Pancreas (tissue), 10 donors: ENCODE measurements around the gene WDR81. TPM values are rescaled to one million over a fixed set of nuclear protein-coding genes. Genes with fewer than 3 reads are reported as not detected.
A peak's percentile ranks its signal among the peaks of the same experiment; 100 is the strongest.

ENCODE experiments used
- ATAC-seq, 4 donors: fragments of 200-7000 bp; cut with Tn5 transposase; one replicate each; pipeline versions ENCODE4 v1.8.0 to v1.9.1; 2020; ENCODE audit warnings: mild to moderate bottlenecking in 4 of 4, moderate library complexity in 4 of 4
- DNase-seq, 6 donors: peaks; one replicate each; pipeline ENCODE4 v3.0.0-alpha.2; 2020
- FAIRE-seq: peaks from 2 replicates; lab custom pipeline; 2012; peaks lifted over from hg19 to GRCh38; lab: Jason Lieb, UNC
- H3K27ac ChIP-seq, 4 donors: fragments of 200-600 bp; sonication (generic); 1 replicate in 3 of 4; 2 replicates in 1 of 4; pipeline versions ENCODE4 v1.5.0 to v1.8.0; 2020
- H3K27me3 ChIP-seq, 4 donors: fragments of 200-600 bp; one replicate each; pipeline ENCODE4 v1.8.0; 2021
- H3K36me3 ChIP-seq, 3 donors: fragments of 200-600 bp; sonication (generic) in 1 of 3; one replicate each; pipeline versions ENCODE4 v1.5.0 to v1.8.0; 2020 to 2021
- H3K4me1 ChIP-seq, 3 donors: fragments of 200-600 bp; one replicate each; pipeline ENCODE4 v1.8.0; 2021
- H3K4me3 ChIP-seq, 4 donors: fragments of 200-600 bp; sonication (generic) in 2 of 4; one replicate each; pipeline versions ENCODE4 v1.5.0 to v1.8.0; 2020 to 2021
- H3K9me3 ChIP-seq, 4 donors: fragments of 200-600 bp; one replicate each; pipeline ENCODE4 v1.8.0; 2021
- WGBS, 2 donors: extraction: QIAGEN DNeasy Blood & Tissue Kit; methylation state at CpG; one replicate each; pipeline ENCODE4 v1.1.7; 2013; 5-methylcytosine and 5-hydroxymethylcytosine counted together
- intact Hi-C, 3 donors: fragments of 100-400 bp; cut with DNase I; formaldehyde crosslinking; loops; one replicate each; pipeline versions ENCODE4 v1.11.1 to v1.14.2; 2022
- polyA plus RNA-seq, 2 donors: library from polyadenylated mRNA; stranded (reverse); fragments of 200-250 nt; gene quantifications; one replicate each; pipeline ENCODE4 v1.2.3, GENCODE V29; 2013
- total RNA-seq, 6 donors: library from RNA; stranded (reverse); fragmentation: NEBNext Ultra II Directional in 4 of 6; extraction: Animal tissue kit (Norgen Biotek cat#: 25700) in 4 of 6; gene quantifications; one replicate each; pipeline versions ENCODE4 v1.2.1 to v1.2.4, GENCODE V29; 2021 to 2023
- TF ChIP-seq, protein P1 (sequence below), 4 donors: fragments of 200-600 bp; sonication (generic) in 3 of 4; IDR thresholded peaks; one replicate each; pipeline versions ENCODE4 v1.5.0 to v1.8.0; 2021; ENCODE audit warnings: antibody characterized with exemption in 4 of 4
- donor health status: healthy with polysubstance abuse.
- donor health status: DM: no; HTN: no; CAD: no; lungs with moderate emphysema.
- donor health status: DM: no; HTN: no; CAD: no.
- donor health status: control.
- donor health status: control.
- donor health status: Bipolar disorder and iron deficiency.
- donor health status: DM: yes; HTN: yes; CAD: no.
- donor health status: DM: no; HTN: no; CAD: no.
- donor health status: DM: no; HTN: no; CAD: no.
- donor health status: DM: yes; HTN: yes; CAD: no.

Gene WDR81
- total and polyA plus RNA-seq, 8 donors = 5.7 to 24.4 (median 9.4) TPM

DNA sequence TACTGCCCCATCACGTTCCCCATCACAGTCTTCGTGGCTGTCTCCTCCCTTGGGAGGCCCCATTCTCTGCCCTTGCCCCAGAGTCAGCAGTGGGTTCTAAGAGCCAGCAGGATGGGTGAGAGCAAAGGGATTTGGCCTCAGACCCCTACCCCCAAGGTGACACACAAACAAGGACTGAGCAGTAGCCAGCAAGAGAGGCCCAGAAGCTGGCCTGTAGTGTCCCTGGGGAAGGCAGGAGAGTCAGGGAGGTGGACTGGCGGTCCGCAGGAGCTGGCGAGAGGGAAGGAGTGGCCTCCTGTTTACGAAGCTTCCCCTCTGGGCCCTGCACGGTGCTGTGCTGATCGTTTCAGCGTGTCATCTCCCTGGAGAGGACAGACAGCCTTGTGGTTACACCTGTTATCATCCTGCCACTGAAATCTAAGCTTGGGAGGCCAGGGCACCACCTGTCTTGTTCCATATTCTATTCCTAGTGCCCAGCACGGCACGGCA lies 8.4 kb downstream of the WDR81 start:
- Histone ChIP-seq H3K27ac (no peak overlapping the region), H3K27me3 (no peaks in the 10 kb centered on the region), H3K4me3 (no peak overlapping the region), H3K4me1 (peaks cover 0 to 6% (median 0%) of the 10 kb centered on the region in 3 donors), H3K36me3 (peaks cover 0 to 6% (median 0%) of the 10 kb centered on the region in 3 donors), H3K9me3 (no peaks in the 10 kb centered on the region)
- intact Hi-C loops = no loop called here
- DNase-seq (no peak), ATAC-seq (no peak), FAIRE-seq (no peak)
- WGBS, 2 donors = 82 to 89% methylated on average over 11 of the region's 11 CpGs
- TF ChIP-seq, protein P1, sequence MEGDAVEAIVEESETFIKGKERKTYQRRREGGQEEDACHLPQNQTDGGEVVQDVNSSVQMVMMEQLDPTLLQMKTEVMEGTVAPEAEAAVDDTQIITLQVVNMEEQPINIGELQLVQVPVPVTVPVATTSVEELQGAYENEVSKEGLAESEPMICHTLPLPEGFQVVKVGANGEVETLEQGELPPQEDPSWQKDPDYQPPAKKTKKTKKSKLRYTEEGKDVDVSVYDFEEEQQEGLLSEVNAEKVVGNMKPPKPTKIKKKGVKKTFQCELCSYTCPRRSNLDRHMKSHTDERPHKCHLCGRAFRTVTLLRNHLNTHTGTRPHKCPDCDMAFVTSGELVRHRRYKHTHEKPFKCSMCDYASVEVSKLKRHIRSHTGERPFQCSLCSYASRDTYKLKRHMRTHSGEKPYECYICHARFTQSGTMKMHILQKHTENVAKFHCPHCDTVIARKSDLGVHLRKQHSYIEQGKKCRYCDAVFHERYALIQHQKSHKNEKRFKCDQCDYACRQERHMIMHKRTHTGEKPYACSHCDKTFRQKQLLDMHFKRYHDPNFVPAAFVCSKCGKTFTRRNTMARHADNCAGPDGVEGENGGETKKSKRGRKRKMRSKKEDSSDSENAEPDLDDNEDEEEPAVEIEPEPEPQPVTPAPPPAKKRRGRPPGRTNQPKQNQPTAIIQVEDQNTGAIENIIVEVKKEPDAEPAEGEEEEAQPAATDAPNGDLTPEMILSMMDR (IDR thresholded peaks at IDR 0.05) = no peak

DNA sequence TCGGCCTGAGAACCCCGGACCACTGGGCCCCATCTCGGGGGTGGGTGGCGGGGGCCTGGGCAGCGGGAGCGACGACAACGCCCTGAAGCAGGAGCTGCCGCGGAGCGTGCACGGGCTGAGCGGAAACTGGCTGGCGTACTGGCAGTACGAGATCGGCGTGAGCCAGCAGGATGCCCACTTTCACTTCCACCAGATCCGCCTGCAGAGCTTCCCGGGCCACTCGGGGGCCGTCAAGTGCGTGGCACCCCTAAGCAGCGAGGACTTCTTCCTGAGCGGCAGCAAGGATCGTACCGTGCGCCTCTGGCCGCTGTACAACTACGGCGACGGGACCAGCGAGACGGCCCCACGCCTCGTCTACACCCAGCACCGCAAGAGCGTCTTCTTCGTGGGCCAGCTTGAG lies 9.3 kb downstream of the WDR81 start:
- TF ChIP-seq, protein P1 (IDR thresholded peaks at IDR 0.05) = no peak
- DNase-seq (peak in 1 of 6 donors; percentile 70), ATAC-seq (no peak), FAIRE-seq (no peak)
- H3K36me3 ChIP-seq = peaks cover 0 to 6% (median 0%) of the 10 kb centered on the region in 3 donors
- no peaks in the 10 kb centered on the region for H3K9me3 ChIP-seq
- no peaks in the 10 kb centered on the region for H3K27me3 ChIP-seq
- peaks cover 0 to 6% (median 0%) of the 10 kb centered on the region in 3 donors for H3K4me1 ChIP-seq
- intact Hi-C loops = no loop called here
- H3K4me3 ChIP-seq = no peak overlapping the region
- H3K27ac ChIP-seq = no peak overlapping the region
- 94 to 97% methylated on average over 38 of the region's 38 CpGs for WGBS, 2 donors

DNA sequence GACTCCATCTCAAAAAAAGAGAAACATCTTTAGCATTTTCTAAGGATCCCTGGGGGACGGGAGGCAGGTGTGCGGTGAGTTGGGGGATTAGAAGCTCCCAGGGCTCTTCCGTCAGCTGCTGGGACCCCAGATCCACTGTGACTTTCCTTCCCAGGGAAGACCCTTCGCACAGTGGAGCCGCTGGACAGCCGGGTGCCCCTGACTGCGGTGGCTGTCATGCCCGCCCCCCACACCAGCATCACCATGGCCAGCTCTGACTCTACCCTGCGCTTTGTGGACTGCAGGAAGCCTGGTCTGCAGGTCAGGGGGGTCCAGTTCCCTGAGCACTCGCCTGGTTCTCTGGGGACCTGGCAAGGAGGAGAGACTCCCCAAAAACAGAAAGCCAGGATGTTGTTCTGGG lies 10.9 kb downstream of the WDR81 start:
- no peak overlapping the region for H3K27ac ChIP-seq
- no peaks in the 10 kb centered on the region for H3K27me3 ChIP-seq
- peaks cover 0 to 6% (median 0%) of the 10 kb centered on the region in 3 donors for H3K4me1 ChIP-seq
- TF ChIP-seq, protein P1 (IDR thresholded peaks at IDR 0.05) = no peak
- intact Hi-C loops = no loop called here
- peaks cover 0 to 6% (median 0%) of the 10 kb centered on the region in 3 donors for H3K36me3 ChIP-seq
- 95 to 98% methylated on average over 10 of the region's 10 CpGs for WGBS, 2 donors
- H3K4me3 ChIP-seq = no peak overlapping the region
- DNase-seq (no peak), ATAC-seq (no peak), FAIRE-seq (no peak)
- H3K9me3 ChIP-seq = no peaks in the 10 kb centered on the region

DNA sequence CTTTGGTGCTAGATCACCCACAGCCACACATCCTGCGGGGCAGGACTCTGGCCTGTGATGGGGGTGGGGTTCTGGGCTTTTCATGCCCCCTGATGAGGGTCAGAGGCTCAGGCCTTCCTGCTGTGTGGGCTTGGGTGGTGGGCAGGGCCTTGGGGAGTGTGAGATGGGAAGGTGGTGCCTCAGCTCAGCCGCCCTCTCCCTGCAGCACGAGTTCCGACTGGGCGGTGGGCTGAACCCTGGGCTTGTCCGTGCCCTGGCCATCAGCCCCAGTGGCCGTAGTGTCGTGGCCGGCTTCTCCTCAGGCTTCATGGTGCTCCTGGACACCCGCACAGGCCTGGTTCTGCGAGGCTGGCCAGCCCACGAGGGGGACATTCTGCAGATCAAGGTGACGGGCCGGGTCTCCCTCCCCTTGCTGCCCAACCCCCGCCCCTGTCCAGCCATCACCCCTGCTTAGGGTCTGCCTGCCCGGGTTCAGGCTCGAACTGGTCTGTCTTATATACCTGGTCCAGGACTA lies 11.4 kb downstream of the WDR81 start:
- Histone ChIP-seq H3K27me3 (no peaks in the 10 kb centered on the region), H3K9me3 (no peaks in the 10 kb centered on the region), H3K4me3 (no peak overlapping the region), H3K27ac (no peak overlapping the region), H3K4me1 (peaks cover 0 to 6% (median 0%) of the 10 kb centered on the region in 3 donors), H3K36me3 (peaks cover 0 to 6% (median 0%) of the 10 kb centered on the region in 3 donors)
- 87 to 93% methylated on average over 16 to 17 of the region's 17 CpGs for WGBS, 2 donors
- DNase-seq (peak in 2 of 6 donors; percentile 14 to 75), FAIRE-seq (no peak), ATAC-seq (peak in 1 of 4 donors; percentile 12)
- TF ChIP-seq, protein P1 (IDR thresholded peaks at IDR 0.05) = no peak
- intact Hi-C loops = no loop called here
